ENCODE results near the gene EDA. TPM values are rescaled to one million over a fixed set of nuclear protein-coding genes. Genes with fewer than 3 reads are reported as not detected.

EDA gene
- total RNA-seq, 1 donor = under 0.01 TPM

- peaks cover 4% of the 10 kb centered on the region for H3K27me3 ChIP-seq (ENCODE audit: insufficient read depth, low read length)
- TF ChIP-seq CTCF (IDR thresholded peaks at IDR 0.05; ENCODE audit: extremely low read depth, low read depth, low read length) = no peak
- no peaks in the 10 kb centered on the region for H4K20me1 ChIP-seq (ENCODE audit: insufficient read depth, low read length)
- H3K4me1 ChIP-seq (ENCODE audit: insufficient read depth, low read length) = no peaks in the 10 kb centered on the region
- no peak for DNase-seq (ENCODE audit: insufficient read length, low spot score, missing footprints)
- H3K9me3 ChIP-seq (ENCODE audit: low read depth, low read length) = no peaks in the 10 kb centered on the region
- H3K36me3 ChIP-seq (ENCODE audit: insufficient read depth, low read length) = no peaks in the 10 kb centered on the region
- no peak overlapping the region for H3K4me2 ChIP-seq (ENCODE audit: insufficient read depth, low read length)
- no peaks in the 10 kb centered on the region for H3K79me2 ChIP-seq (ENCODE audit: insufficient read depth, low read length)
- no peak overlapping the region for H3K27ac ChIP-seq (ENCODE audit: low read depth, low read length)
- no peak overlapping the region for H2AFZ ChIP-seq (ENCODE audit: low read length)
- no peak overlapping the region for H3K4me3 ChIP-seq (ENCODE audit: insufficient read depth, low read length)
These were observed 426.1 kb downstream of the EDA start for GRCh38 chrX:70041993-70042392.

DNA sequence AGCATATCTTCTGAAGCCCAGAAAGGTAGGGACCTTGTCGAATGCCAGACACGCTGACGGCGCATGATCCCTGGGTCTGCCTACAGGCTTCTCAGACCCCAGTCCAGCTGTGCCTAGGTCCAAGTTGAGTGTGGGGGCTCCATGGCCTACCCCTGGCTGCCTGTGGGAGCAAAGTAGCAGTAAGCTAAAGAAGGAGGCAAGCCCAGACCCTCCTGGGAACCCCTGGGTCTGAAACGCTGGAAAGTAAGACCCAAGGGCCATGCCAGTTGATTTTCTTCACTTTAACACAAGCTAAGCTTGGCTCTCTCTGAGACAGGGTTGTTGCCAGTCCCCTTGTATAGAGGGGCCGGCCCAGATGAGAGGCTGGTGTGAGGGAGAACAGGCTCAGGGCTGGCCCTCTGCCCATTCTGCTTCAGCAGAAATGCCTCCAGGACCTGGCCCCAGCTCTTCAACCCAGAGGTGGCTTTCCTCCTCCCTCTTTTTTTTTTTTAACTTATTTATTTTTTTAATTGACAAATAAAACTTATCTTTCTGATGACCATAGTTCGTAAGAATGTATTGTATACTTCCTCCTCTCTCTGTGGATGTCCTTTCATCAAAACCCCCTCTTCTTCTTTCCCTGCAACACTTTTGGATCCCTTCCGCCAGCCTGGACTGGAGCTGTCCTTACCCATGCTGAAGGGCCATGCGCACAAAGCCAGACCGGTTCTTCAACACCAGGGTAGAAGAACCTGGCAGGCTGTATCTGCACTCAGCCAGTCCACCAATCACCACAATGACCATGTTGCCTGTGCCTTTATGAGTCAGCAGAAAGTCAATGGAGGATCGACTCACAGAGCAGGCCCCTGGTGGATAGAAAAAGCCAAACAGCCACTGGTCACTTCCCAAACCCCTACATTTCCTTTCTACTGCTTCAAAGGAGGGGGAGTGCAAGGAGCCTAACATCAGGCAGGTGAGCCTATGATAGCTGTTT is 426.8 kb downstream of the EDA start:
- peaks cover 3% of the 10 kb centered on the region for H3K27me3 ChIP-seq (ENCODE audit: insufficient read depth, low read length)
- H3K27ac ChIP-seq (ENCODE audit: low read depth, low read length) = no peak overlapping the region
- H3K79me2 ChIP-seq (ENCODE audit: insufficient read depth, low read length) = no peaks in the 10 kb centered on the region
- H3K36me3 ChIP-seq (ENCODE audit: insufficient read depth, low read length) = no peaks in the 10 kb centered on the region
- no peak overlapping the region for H3K4me3 ChIP-seq (ENCODE audit: insufficient read depth, low read length)
- no peak for TF ChIP-seq CTCF (IDR thresholded peaks at IDR 0.05; ENCODE audit: extremely low read depth, low read depth, low read length)
- no peak for DNase-seq (ENCODE audit: insufficient read length, low spot score, missing footprints)
- H2AFZ ChIP-seq (ENCODE audit: low read length) = no peak overlapping the region
- no peak overlapping the region for H3K4me2 ChIP-seq (ENCODE audit: insufficient read depth, low read length)
- H4K20me1 ChIP-seq (ENCODE audit: insufficient read depth, low read length) = no peaks in the 10 kb centered on the region
- no peaks in the 10 kb centered on the region for H3K9me3 ChIP-seq (ENCODE audit: low read depth, low read length)
- H3K4me1 ChIP-seq (ENCODE audit: insufficient read depth, low read length) = no peaks in the 10 kb centered on the region

DNA sequence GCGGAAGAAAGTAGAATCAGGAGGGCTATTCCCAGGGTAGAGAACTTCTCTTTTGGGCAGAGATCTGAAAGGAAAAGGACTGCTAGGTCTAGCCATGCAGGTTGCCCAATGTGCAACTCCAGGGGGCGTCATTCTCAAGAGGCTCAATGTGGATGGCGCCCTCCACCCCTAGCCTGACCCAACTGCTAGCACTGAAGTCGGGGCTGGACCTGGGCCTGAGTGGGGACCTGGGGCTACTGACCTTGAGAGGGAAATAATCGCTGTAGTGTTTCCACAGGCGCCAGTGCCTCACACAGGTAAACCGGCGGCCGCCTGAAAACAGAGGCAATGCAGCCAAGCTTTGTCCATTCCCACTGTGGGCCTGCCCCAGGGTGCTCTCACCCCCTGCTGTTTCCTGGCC is 427.8 kb downstream of the EDA start:
- Histone ChIP-seq H3K4me1 (ENCODE audit: insufficient read depth, low read length) (no peaks in the 10 kb centered on the region), H3K4me2 (ENCODE audit: insufficient read depth, low read length) (no peak overlapping the region), H3K27ac (ENCODE audit: low read depth, low read length) (no peak overlapping the region), H3K4me3 (ENCODE audit: insufficient read depth, low read length) (no peak overlapping the region), H3K27me3 (ENCODE audit: insufficient read depth, low read length) (no peaks in the 10 kb centered on the region), H3K36me3 (ENCODE audit: insufficient read depth, low read length) (no peaks in the 10 kb centered on the region), H4K20me1 (ENCODE audit: insufficient read depth, low read length) (no peaks in the 10 kb centered on the region), H3K79me2 (ENCODE audit: insufficient read depth, low read length) (no peaks in the 10 kb centered on the region), H3K9me3 (ENCODE audit: low read depth, low read length) (no peaks in the 10 kb centered on the region), H2AFZ (ENCODE audit: low read length) (no peak overlapping the region)
- DNase-seq (ENCODE audit: insufficient read length, low spot score, missing footprints) = no peak
- TF ChIP-seq CTCF (IDR thresholded peaks at IDR 0.05; ENCODE audit: extremely low read depth, low read depth, low read length) = no peak

- no peaks in the 10 kb centered on the region for H4K20me1 ChIP-seq (ENCODE audit: insufficient read depth, low read length)
- no peaks in the 10 kb centered on the region for H3K27me3 ChIP-seq (ENCODE audit: insufficient read depth, low read length)
- no peaks in the 10 kb centered on the region for H3K36me3 ChIP-seq (ENCODE audit: insufficient read depth, low read length)
- no peaks in the 10 kb centered on the region for H3K79me2 ChIP-seq (ENCODE audit: insufficient read depth, low read length)
- no peaks in the 10 kb centered on the region for H3K9me3 ChIP-seq (ENCODE audit: low read depth, low read length)
- no peak overlapping the region for H3K4me3 ChIP-seq (ENCODE audit: insufficient read depth, low read length)
- H2AFZ ChIP-seq (ENCODE audit: low read length) = no peak overlapping the region
- H3K27ac ChIP-seq (ENCODE audit: low read depth, low read length) = no peak overlapping the region
- H3K4me2 ChIP-seq (ENCODE audit: insufficient read depth, low read length) = no peak overlapping the region
- DNase-seq (ENCODE audit: insufficient read length, low spot score, missing footprints) = no peak
- no peaks in the 10 kb centered on the region for H3K4me1 ChIP-seq (ENCODE audit: insufficient read depth, low read length)
- TF ChIP-seq CTCF (IDR thresholded peaks at IDR 0.05; ENCODE audit: extremely low read depth, low read depth, low read length) = no peak
These were observed 428.8 kb downstream of the EDA start for GRCh38 chrX:70044541-70045245.

Data from osteoblast (primary cell).